Measurements from ENCODE around the gene EIF3L. TPM values are rescaled to one million over a fixed set of nuclear protein-coding genes. Genes with fewer than 3 reads are reported as not detected.

The EIF3L gene
- total RNA-seq, 1 donor from 2014 or later: 403 TPM

DNA sequence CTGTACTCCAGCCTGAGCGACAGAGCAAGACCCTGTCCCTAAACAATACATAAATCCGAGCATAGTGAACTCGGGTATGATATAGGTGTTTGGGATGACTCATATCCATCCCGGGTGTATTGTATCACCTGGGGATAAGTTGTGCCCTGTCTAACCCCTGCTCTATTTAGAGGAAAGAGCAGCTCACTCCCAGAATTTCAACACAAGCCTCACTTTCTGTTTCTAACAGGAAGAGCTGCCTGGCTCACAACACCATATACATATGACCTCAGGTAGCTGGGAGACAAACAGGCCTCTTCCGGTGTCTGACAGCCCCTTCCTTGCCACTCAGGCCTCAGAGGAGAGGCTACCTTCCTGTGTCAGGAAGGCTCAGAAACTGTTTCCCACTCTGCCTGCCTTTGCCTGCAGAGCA is 47.0 kb downstream of the EIF3L start:
- ATAC-seq (no peak), DNase-seq (no peak)
- intact Hi-C loops (cut with micrococcal nuclease): no loop called here

GRCh38 chr22:37896939-37897338 is 47.7 kb downstream of the EIF3L start:
- ATAC-seq (no peak), DNase-seq (no peak)
- intact Hi-C loops (cut with micrococcal nuclease): no loop called here

DNA sequence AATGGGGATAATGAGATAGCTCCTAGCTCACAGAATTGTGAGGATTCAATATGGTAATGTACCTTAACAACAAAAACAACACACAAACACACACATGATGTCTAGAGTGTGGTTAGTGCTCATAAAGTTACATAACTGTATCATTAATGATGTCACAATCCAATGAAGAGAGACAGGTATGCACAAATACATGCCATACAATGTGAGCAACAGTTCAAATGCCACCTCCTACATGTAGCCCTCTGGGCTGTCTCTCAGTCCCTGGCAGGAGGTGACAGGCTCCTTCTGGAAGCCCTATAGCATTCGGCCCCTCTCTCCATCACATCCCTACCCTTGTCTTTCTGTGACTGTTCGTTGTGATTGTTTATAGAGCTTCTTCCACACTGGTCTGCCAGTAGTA is 48.6 kb downstream of the EIF3L start:
- DNase-seq (no peak), ATAC-seq (no peak)
- intact Hi-C loops (cut with micrococcal nuclease): no loop called here

DNA sequence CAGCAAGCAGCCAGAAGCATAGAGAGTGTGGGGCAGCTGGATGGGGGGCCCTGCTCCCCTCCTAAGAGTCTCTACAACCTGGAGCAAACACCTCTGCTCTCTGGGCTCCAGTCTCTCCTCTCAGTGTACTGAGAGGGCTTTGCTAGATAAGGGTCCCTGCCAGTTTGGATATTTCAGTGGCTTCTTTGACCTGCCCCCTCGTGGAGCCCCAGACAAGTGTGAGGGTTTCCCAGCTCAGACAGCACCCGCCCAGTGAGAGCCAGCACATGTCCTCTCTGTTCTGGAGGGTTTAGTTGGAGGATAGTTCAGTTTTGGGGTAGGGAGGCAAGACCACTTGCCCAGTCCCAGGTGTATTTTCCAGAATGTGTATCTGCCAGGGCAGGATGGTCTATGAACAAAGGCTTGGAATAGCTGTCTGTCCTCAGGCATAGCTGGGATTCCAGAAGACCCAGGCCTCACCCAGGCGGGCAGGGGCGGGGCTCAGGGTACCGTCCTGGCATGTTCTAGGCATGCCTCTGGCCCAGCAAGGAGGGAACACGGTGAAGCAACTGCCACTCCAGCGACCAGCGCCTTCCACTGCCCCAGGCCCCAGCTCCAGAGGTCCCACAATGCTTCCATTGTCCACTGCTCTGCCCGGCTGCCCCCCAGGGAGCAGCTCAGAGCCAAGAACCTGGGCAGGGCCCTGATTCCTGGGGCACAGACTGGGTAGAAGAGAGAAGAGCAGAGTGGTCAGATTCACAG is 49.4 kb downstream of the EIF3L start:
- intact Hi-C loops (cut with micrococcal nuclease): no loop called here
- no peak for DNase-seq
- no peak for ATAC-seq

DNA sequence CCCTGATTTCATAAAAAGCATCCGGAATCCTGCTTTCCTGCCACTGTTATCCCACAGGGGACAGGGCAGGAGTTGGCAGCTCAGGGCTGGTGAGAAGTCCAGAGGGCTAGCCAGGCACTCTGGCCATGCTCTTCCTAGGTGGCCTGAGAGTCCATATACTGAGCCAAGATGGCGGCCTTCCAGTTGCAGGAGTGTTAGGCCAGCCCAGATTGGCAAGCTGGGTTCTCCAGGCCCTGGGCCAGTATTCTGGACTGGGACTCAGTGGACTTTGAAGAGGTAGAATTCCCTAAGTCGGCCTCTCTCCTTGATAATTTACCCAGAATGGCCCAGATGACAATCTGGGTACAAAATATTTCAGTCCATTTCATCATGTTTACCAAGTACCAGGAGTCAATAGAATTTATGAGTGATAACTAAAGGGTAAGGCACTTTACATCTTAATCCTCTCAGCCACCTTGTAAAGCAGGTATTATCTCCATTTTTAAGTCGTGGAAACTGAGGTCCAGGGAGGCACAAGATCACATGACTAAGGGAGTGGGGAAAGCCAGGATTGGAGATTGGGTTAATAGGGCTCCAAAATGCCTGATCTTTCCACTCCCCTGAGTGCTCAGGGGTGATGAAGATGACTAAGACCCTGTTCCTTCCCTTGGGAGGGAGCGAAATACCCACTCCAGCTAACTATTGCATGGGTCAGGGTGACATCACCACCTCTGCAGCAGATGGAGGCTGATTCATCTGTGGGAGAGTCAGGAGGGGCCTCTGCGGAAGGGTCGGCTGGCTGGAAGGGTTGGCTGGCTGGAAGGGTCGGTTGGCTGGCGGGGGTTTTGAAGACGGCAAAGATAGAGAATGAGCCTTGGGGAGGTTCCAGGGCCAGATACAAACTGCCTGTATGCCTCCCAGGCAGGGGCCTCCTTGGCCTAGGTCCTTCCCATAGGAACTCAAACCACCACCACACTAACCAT is 55.6 kb downstream of the EIF3L start:
- intact Hi-C loops (cut with micrococcal nuclease): no loop called here
- DNase-seq: no peak
- peak; percentile 43 for ATAC-seq

DNA sequence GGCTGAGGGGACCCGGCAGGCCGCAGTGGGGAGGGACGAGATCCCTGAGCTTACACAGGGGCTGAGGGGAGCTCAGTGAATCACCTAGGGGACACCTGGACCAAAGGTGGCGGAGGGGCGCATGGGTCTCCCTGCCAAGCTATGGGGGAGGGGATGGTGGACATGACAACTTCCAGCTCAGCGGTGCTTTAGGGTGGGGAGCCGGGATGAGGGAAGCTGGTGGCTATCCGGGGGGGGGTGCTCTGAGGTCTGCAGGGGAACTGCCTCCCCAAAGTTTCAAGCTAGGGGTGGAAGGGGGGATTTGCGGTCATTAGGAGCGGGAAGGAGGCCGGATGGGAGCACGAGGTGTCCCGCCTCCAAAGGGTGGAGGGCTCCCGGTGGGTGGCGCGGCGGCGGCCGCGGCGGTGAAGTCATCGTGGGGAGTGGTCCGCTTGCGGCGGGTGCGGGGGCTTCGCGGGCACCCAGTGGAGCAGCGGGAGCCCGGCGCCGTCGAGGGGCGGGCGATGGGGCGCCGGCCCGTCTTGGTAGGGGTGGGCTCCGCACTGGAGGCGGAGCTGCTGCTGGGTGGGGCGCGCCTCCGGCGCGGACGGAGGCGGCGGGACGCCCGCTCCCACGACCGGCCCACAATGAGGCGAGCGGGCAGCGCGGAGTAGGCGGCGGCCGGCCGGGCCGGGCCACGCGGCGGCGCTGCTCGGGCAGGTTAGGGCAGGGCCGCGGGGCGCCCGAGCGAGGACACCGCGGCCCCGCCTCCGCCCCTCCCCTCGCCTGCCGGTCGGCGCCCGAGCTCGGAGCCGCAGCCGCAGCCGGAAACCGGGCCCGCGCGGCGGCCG is 56.5 kb downstream of the EIF3L start, which contains the start of gene MICALL1:
Gene MICALL1 (plus strand): TSS at position 764 of the 830 bp plus-strand sequence. CDS start 126 bp downstream, outside the sequence.
- intact Hi-C loops (cut with micrococcal nuclease): no loop called here
- ATAC-seq (peak; percentile 90), DNase-seq (peak; percentile 87)

- ATAC-seq (peak; percentile 4), DNase-seq (peak; percentile 49)
- intact Hi-C loops (cut with micrococcal nuclease): no loop called here
These were observed 57.3 kb downstream of the EIF3L start for GRCh38 chr22:37906364-37907008.

GRCh38 chr22:37907036-37907954 is 58.1 kb downstream of the EIF3L start:
- intact Hi-C loops (cut with micrococcal nuclease): no loop called here
- DNase-seq (no peak), ATAC-seq (no peak)

- intact Hi-C loops (cut with micrococcal nuclease): no loop called here
- DNase-seq: no peak
- no peak for ATAC-seq
These were observed 60.5 kb downstream of the EIF3L start for GRCh38 chr22:37909766-37910165.

DNA sequence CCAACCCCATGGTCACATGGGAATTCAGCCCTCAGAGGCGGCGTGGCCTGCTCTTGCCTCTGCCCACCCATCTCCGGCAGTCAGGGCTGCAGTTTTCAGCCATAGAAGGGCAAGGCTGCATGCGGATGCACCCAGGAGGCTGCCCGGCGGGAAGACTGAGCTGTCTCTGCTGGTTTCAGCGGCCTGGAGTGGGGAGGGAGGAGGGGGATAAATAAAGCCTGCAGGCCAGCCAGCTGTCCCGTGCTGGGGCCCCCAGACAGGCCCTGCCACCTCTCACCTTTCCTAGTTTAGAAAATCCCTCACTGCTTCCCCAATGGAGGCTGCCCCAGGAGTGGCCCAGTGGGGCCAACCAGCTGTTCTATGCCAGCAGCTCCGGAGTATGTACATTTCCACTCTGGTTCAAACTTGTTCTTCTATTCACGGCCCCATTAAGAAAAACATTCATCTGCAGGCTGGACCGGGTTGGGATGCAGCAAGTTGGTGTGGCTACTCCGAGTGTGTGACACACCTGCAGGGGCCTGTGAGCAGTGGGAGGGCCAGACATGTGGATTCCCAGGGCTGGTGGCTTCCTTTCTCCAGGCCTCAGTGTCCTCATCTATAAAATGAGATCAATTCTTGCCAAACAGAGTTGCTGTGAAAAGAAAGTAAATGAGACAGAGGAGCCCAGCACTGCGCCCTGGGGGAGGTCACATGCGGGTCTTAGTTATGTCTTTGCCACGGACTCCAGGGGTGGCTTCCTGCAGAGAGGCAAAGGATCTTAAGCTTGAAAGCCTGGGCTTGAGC is 61.9 kb downstream of the EIF3L start:
- DNase-seq: no peak
- no peak for ATAC-seq
- intact Hi-C loops (cut with micrococcal nuclease): no loop called here

DNA sequence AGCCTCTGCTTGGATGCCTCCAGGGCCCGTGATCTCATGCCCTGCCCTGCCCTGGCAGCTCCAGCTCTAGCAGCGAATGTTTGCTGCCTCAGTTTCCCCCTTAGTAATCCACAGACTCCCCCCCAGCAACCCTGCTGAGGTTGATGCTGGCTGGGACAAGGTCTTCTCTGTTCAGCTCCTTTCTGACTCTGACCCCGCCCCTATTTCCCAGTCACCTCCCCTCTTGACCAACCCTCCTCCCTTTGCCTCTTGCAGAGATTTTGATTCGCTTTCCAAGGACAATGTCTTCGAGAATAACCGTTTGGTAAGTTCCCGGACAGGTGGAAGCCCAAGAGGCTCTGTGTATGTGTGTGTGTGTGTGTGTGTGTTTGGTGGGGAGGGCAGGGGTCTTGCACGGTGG is 62.5 kb downstream of the EIF3L start:
- ATAC-seq: no peak
- intact Hi-C loops (cut with micrococcal nuclease): no loop called here
- DNase-seq: no peak

- intact Hi-C loops (cut with micrococcal nuclease): no loop called here
- ATAC-seq (no peak), DNase-seq (no peak)
These were observed 63.0 kb downstream of the EIF3L start for GRCh38 chr22:37912171-37912570.

- intact Hi-C loops (cut with micrococcal nuclease): no loop called here
- DNase-seq: no peak
- peak; percentile 61 for ATAC-seq
These were observed 64.1 kb downstream of the EIF3L start for GRCh38 chr22:37913233-37913721.

- intact Hi-C loops (cut with micrococcal nuclease): no loop called here
- ATAC-seq (no peak), DNase-seq (no peak)
These were observed 67.1 kb downstream of the EIF3L start for GRCh38 chr22:37916311-37916710.

DNA sequence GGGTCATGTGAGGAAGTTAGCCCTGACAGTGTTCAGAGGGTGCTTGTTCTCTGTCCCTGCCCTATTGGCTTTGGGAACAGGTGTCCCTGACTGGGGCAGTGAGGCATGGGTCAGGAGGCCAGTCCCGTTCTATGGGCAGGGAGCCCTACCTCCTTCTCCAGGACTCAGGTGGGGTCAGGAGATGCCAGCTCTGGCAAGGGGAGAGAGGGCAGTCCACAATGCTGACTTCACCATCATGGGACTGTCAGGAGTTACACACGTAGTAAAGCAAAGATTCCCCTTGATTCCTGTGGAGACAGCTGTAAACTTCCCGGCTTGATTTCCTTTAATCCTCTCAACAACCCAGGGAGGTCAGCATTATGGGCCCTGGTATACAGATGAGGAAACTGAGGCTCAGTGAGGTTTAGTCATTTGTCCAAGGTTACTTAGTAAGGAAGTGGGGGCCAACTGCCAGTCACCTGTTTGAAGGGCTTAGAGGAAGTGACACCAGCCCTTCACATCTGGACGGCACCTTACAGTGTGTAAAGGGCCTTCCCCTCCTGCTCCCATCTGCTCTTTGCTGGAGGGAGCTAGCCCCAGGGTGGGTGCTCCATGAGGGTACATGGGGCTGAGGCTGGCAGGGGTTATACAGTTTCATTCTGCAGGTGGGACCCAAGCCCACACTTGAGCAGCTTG is 68.8 kb downstream of the EIF3L start:
- intact Hi-C loops (cut with micrococcal nuclease): no loop called here
- no peak for ATAC-seq

GRCh38 chr22:37918580-37919270 is 69.5 kb downstream of the EIF3L start:
- DNase-seq (no peak), ATAC-seq (no peak)
- intact Hi-C loops (cut with micrococcal nuclease): no loop called here

More for the DNA sequence above, 68.8 kb downstream of the EIF3L start:
- no peak for DNase-seq
